Measurements from ENCODE around the gene SHC2.
"Not testable (repeated sequence)": the region's sequence is repeated elsewhere in the genome, so short reads cannot be mapped to it uniquely, and the experiment has no call there.

The SHC2 gene

GRCh38 chr19:422213-422916 is 38.5 kb downstream of the SHC2 start:
- no peak for DNase-seq

GRCh38 chr19:419721-420515 is 40.9 kb downstream of the SHC2 start:
- DNase-seq = no peak

GRCh38 chr19:418761-419671 is 41.8 kb downstream of the SHC2 start:
- DNase-seq = no peak

- no peak for DNase-seq
Measured at GRCh38 chr19:416416-416815, 44.4 kb downstream of the SHC2 start.

- DNase-seq = no peak
Measured at GRCh38 chr19:415292-415691, 45.5 kb downstream of the SHC2 start.

GRCh38 chr19:413756-414420 is 46.9 kb downstream of the SHC2 start:
- no peak for DNase-seq

GRCh38 chr19:412356-413355 is 48.2 kb downstream of the SHC2 start:
- no peak for DNase-seq

- DNase-seq = no peak
Measured at GRCh38 chr19:411723-412355, 49.0 kb downstream of the SHC2 start.

GRCh38 chr19:411121-411722 is 49.6 kb downstream of the SHC2 start:
- DNase-seq = not testable (repeated sequence)

- no peak for DNase-seq
Measured at GRCh38 chr19:410243-410781, 50.5 kb downstream of the SHC2 start.

- DNase-seq = no peak
Measured at GRCh38 chr19:409516-410242, 51.2 kb downstream of the SHC2 start.

- no peak for DNase-seq
Measured at GRCh38 chr19:408902-409515, 51.8 kb downstream of the SHC2 start, which contains the start of gene C2CD4C. Gene C2CD4C (minus strand): TSS chr19:409147. CDS start chr19:408361, 786 bp downstream.

- DNase-seq = no peak
Measured at GRCh38 chr19:408441-408901, 52.4 kb downstream of the SHC2 start.

GRCh38 chr19:407511-408440 is 53.1 kb downstream of the SHC2 start:
- no peak for DNase-seq

- DNase-seq = no peak
Measured at GRCh38 chr19:406971-407510, 53.8 kb downstream of the SHC2 start.

- no peak for DNase-seq
Measured at GRCh38 chr19:406135-406781, 54.6 kb downstream of the SHC2 start.
